Mesenchymal stem cell (in vitro differentiated cells and primary cell): ENCODE data around the gene TIAM2.

Experiments
- DNase-seq: peaks from one replicate; pipeline ENCODE4 v3.0.0-alpha.2; 2013
- H2AFZ ChIP-seq: one replicate; pipeline ENCODE4 v1.6.1; 2013; ENCODE audit warnings: low read depth, mild to moderate bottlenecking, control low read depth, inconsistent platforms, low read length, moderate library complexity
- H2AK5ac ChIP-seq: 2 replicates; pipeline ENCODE4 v1.6.1; 2013; ENCODE audit warnings: low read length, moderate library complexity, mild to moderate bottlenecking, inconsistent platforms; ENCODE audit not compliant: severe bottlenecking
- H2BK120ac ChIP-seq: one replicate; pipeline ENCODE4 v1.6.1; 2013; ENCODE audit warnings: low read depth, mild to moderate bottlenecking, inconsistent platforms, low read length, moderate library complexity
- H2BK12ac ChIP-seq, 2 experiments: one replicate each; pipeline ENCODE4 v1.6.1; 2013; ENCODE audit warnings: inconsistent platforms in 2 of 2, low read length in 2 of 2, mild to moderate bottlenecking in 2 of 2, moderate library complexity in 2 of 2, control low read depth in 1 of 2
- H2BK15ac ChIP-seq: one replicate; pipeline ENCODE4 v1.6.1; 2013; ENCODE audit warnings: mild to moderate bottlenecking, low read depth, inconsistent platforms; ENCODE audit not compliant: poor library complexity, severe bottlenecking
- H2BK5ac ChIP-seq: 2 replicates; pipeline ENCODE4 v1.6.1; 2013; ENCODE audit warnings: low read depth, mild to moderate bottlenecking, low read length, control low read depth, inconsistent platforms; ENCODE audit not compliant: poor library complexity, severe bottlenecking
- H3K14ac ChIP-seq, 2 experiments: one replicate each; pipeline ENCODE4 v1.6.1; 2013; ENCODE audit warnings: inconsistent platforms in 2 of 2, low read length in 2 of 2, control low read depth in 1 of 2, mild to moderate bottlenecking in 1 of 2, moderate library complexity in 1 of 2
- H3K18ac ChIP-seq, 2 experiments: one replicate each; pipeline ENCODE4 v1.6.1; 2013; ENCODE audit warnings: inconsistent platforms in 2 of 2, low read length in 2 of 2, control low read depth in 1 of 2, low read depth in 1 of 2, mild to moderate bottlenecking in 1 of 2
- H3K23ac ChIP-seq, 2 experiments: one replicate each; pipeline ENCODE4 v1.6.1; 2013; ENCODE audit warnings: inconsistent platforms in 2 of 2, low read length in 2 of 2, mild to moderate bottlenecking in 2 of 2, moderate library complexity in 2 of 2, control low read depth in 1 of 2
- H3K27ac ChIP-seq: 2 replicates; pipeline ENCODE4 v1.5.1; 2013; ENCODE audit warnings: mild to moderate bottlenecking, moderate library complexity, low read length, control low read depth, inconsistent platforms; ENCODE audit not compliant: poor library complexity, severe bottlenecking
- H3K27me3 ChIP-seq, 2 experiments: 2 replicates each; pipeline versions ENCODE4 v1.6.1 to v1.7.0; 2013; ENCODE audit warnings: low read length in 2 of 2, mild to moderate bottlenecking in 2 of 2, moderate library complexity in 2 of 2, control low read depth in 1 of 2, inconsistent platforms in 1 of 2; ENCODE audit not compliant: control insufficient read depth in 1 of 2, insufficient read depth in 1 of 2
- H3K36me3 ChIP-seq, 2 experiments: 2 replicates each; pipeline versions ENCODE4 v1.6.1 to v1.7.0; 2013; ENCODE audit warnings: low read length in 2 of 2, control low read depth in 1 of 2, inconsistent platforms in 1 of 2, low read depth in 1 of 2, mild to moderate bottlenecking in 1 of 2; ENCODE audit not compliant: insufficient read depth in 2 of 2, control insufficient read depth in 1 of 2
- H3K4ac ChIP-seq, 2 experiments: one replicate each; pipeline ENCODE4 v1.6.1; 2013; ENCODE audit warnings: inconsistent platforms in 2 of 2, low read length in 2 of 2, mild to moderate bottlenecking in 2 of 2, moderate library complexity in 2 of 2, control low read depth in 1 of 2, low read depth in 1 of 2
- H3K4me1 ChIP-seq: 2 replicates; pipeline ENCODE4 v1.6.1; 2013; ENCODE audit warnings: low read depth, low read length, control low read depth; ENCODE audit not compliant: control insufficient read depth, insufficient read depth
- H3K4me2 ChIP-seq: 2 replicates; pipeline ENCODE4 v1.6.1; 2013; ENCODE audit warnings: low read length, mild to moderate bottlenecking, inconsistent platforms; ENCODE audit not compliant: poor library complexity, severe bottlenecking
- H3K4me3 ChIP-seq, 2 experiments: 2 replicates each; pipeline versions ENCODE4 v1.5.1 to v1.7.0; 2013; ENCODE audit warnings: low read length in 2 of 2, mild to moderate bottlenecking in 2 of 2, control low read depth in 1 of 2, low read depth in 1 of 2; ENCODE audit not compliant: insufficient read depth in 1 of 2
- H3K79me1 ChIP-seq: replicated peaks from 2 replicates; pipeline ENCODE4 v1.6.1; 2013; ENCODE audit warnings: mild to moderate bottlenecking, control low read depth, low read length, inconsistent platforms; ENCODE audit not compliant: poor library complexity, severe bottlenecking
- H3K9ac ChIP-seq: 2 replicates; pipeline ENCODE4 v1.7.0; 2013; ENCODE audit warnings: mild to moderate bottlenecking, low read length, moderate library complexity
- H3K9me3 ChIP-seq: 2 replicates; pipeline ENCODE4 v1.7.0; 2013; ENCODE audit warnings: mild to moderate bottlenecking, low read length; ENCODE audit not compliant: control insufficient read depth
- H4K8ac ChIP-seq: one replicate; pipeline ENCODE4 v1.6.1; 2013; ENCODE audit warnings: inconsistent platforms, mild to moderate bottlenecking, low read length, moderate library complexity
- H4K91ac ChIP-seq: one replicate; pipeline ENCODE4 v1.6.1; 2013; ENCODE audit warnings: mild to moderate bottlenecking, low read length, inconsistent platforms
- WGBS: methylation state at CpG from one replicate; pipeline ENCODE4 v1.1.7; 2013; ENCODE audit warnings: mixed read lengths; 5-methylcytosine and 5-hydroxymethylcytosine counted together

Gene TIAM2

DNA sequence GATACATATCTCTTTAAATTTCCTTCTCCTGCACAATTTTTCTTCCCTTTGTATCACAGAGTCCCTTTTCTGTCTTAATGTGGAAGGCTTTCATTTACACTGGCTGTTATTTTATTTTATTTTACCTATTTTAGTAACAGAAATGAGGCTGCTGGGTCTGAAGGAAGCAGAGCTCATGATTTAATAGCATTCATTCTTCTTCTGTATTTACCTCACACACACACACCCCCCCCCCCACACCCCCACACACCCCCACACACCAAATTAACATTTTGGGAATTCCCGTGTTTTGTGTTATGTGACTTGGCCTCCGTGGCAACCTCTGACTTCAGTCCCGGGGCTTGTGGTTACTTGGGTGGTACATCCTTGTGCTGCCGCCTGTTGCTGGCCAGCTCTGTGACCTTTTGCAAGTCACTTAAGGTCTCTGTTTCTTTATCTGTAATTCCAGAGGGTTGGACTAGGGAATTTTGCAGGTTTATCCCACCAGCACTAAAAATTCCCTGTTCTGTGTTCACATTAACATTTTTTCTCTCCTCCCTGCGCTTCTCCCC lies 108.8 kb downstream of the TIAM2 start:
- Histone ChIP-seq H2BK5ac (no peak overlapping the region), H3K27ac (no peak overlapping the region), H2BK12ac (no peak overlapping the region), H3K4me2 (no peak overlapping the region), H3K23ac (no peak overlapping the region), H3K9me3 (no peaks in the 10 kb centered on the region), H2BK120ac (no peak overlapping the region), H2BK15ac (no peak overlapping the region), H3K14ac (no peak overlapping the region), H3K79me1 (no peaks in the 10 kb centered on the region), H3K4ac (no peak overlapping the region), H4K8ac (no peak overlapping the region), H3K18ac (no peak overlapping the region), H3K36me3 (no peaks in the 10 kb centered on the region), H2AK5ac (no peak overlapping the region), H4K91ac (no peak overlapping the region), H3K9ac (no peak overlapping the region), H3K4me3 (no peak overlapping the region), H3K4me1 (peaks cover 3% of the 10 kb centered on the region), H3K27me3 (no peaks in the 10 kb centered on the region), H2AFZ (no peak overlapping the region)
- peak; percentile 33 for DNase-seq
- WGBS: 71% methylated on average over 3 of the region's 5 CpGs

DNA sequence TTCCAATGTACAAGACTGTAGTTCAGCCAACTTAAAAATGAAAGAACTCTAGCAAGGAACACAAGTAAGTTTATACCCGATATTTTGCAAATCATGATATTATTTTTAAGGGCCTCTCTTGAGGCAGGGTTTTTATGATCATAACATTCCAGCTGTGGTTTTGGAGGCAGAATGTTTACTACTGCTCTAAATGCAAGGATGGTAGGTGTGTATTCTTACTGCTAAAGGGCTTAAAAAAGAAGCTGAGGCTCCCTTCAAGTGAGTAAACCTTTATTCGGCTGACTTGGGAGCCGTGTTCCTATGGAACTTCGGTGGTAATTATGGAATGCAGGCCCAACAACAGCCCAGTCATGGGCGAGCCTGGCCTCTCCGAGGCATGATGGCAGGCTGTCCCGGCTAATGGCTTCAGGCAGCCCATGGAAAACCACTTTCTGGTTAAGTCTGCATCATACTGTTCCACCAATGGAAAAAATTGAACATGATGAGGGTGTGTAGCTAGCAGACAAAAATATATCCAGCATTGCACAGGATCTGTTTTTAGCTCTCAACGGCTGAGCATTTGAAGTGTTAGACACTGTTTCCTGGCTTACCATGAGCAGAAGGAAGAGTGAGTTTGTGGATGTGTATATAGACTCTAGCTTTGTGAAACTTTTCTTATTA lies 111.5 kb downstream of the TIAM2 start:
- Histone ChIP-seq H3K14ac (no peak overlapping the region), H3K4me3 (no peak overlapping the region), H3K27me3 (no peaks in the 10 kb centered on the region), H4K91ac (peak overlapping the region; percentile 39), H2BK5ac (no peak overlapping the region), H3K79me1 (no peaks in the 10 kb centered on the region), H3K27ac (no peak overlapping the region), H3K4me1 (peaks cover 3% of the 10 kb centered on the region), H3K4me2 (no peak overlapping the region), H2AFZ (no peak overlapping the region), H2AK5ac (peak overlapping the region; percentile 51), H3K9me3 (no peaks in the 10 kb centered on the region), H3K4ac (no peak overlapping the region), H3K36me3 (no peaks in the 10 kb centered on the region), H3K18ac (peak overlapping the region in 1 of 2 experiments; percentile 70), H2BK15ac (no peak overlapping the region), H2BK120ac (no peak overlapping the region), H3K9ac (peak overlapping the region; percentile 1), H3K23ac (no peak overlapping the region), H2BK12ac (no peak overlapping the region), H4K8ac (no peak overlapping the region)
- DNase-seq: no peak
- 89% methylated on average over 8 of the region's 8 CpGs for whole genome bisulfite sequencing

DNA sequence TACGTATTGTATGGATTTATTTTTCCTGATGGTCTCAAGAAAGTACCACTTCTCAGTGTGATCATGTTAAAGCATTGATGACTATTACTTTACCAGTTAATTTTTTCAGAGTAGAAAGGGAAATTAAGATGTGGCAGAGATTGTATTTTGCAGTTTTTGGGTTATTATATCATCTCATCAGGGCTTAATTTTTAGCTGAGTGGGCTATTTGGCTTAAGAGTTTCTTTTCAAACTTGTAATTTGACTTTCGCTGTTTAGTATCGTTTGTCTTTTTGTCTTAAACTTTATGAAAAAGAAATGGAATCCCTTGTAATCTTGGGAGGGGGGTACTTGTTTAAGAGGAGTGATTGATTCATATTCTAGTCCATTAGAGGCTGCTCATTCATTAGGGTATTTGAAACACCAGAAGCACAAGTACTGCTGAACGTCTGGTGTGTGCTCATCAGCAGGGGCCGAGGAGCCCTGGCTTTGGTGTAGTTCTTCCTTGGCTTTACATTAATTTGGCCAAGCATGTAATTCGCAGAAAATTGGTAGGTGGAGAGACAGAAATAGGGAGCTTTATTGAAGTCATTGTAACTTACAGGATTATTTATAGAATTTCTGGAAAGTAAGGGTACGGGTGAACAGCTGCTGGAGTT lies 112.4 kb downstream of the TIAM2 start:
- Histone ChIP-seq H3K27me3 (no peaks in the 10 kb centered on the region), H2BK15ac (no peak overlapping the region), H2BK5ac (no peak overlapping the region), H3K14ac (no peak overlapping the region), H3K18ac (no peak overlapping the region), H3K4me2 (no peak overlapping the region), H3K9me3 (no peaks in the 10 kb centered on the region), H3K4me3 (no peak overlapping the region), H4K91ac (no peak overlapping the region), H2BK12ac (no peak overlapping the region), H3K9ac (peak overlapping the region; percentile 1), H3K4me1 (peaks cover 3% of the 10 kb centered on the region), H3K79me1 (no peaks in the 10 kb centered on the region), H3K27ac (no peak overlapping the region), H3K4ac (no peak overlapping the region), H3K36me3 (no peaks in the 10 kb centered on the region), H3K23ac (no peak overlapping the region), H2AFZ (no peak overlapping the region), H4K8ac (no peak overlapping the region), H2BK120ac (no peak overlapping the region), H2AK5ac (no peak overlapping the region)
- DNase-seq: no peak
- 80% methylated on average over 7 of the region's 7 CpGs for WGBS

DNA sequence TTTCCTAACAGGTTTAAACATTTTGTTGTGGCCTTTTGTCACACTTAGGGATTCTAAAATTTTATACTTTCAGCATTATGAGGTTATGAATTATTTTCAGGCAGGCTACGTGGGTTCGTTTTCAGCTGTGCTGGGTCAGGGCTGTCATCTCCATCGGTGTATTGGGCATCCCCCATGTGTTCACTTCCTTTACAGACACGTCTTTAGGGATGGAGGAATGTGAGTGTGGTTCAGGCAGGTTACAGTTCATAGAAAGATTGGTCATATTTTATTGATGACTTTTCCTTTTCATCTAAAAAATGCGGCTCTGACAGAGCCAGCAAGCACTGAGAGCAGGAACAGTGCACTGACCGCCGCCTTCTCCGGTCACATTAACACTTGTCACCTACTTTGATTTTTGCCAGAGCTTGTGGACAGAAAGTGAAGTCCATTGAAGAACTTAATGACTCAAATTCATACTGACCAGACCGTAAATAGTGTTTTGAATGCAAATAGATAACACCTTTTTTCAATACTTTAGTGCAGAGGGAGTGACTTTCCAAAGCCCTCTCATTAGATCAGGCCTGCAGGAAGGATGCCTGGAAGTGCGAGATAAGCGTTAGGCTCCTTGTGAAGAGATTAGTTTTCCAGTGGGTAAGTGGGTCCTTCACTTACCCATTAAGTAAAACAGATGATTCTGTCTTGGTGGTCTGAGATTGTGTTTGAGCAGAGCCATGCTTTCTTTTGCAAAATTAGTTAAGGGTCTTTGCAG lies 113.1 kb downstream of the TIAM2 start:
- H4K8ac ChIP-seq: no peak overlapping the region
- no peaks in the 10 kb centered on the region for H3K79me1 ChIP-seq
- no peak overlapping the region for H3K4me2 ChIP-seq
- H2BK120ac ChIP-seq: no peak overlapping the region
- no peak overlapping the region for H3K23ac ChIP-seq
- H4K91ac ChIP-seq: no peak overlapping the region
- WGBS: 67% methylated on average over 9 of the region's 11 CpGs
- no peak overlapping the region for H3K4ac ChIP-seq
- H3K14ac ChIP-seq: no peak overlapping the region
- H3K18ac ChIP-seq: no peak overlapping the region
- H2AK5ac ChIP-seq: no peak overlapping the region
- no peak overlapping the region for H3K4me3 ChIP-seq
- H3K9ac ChIP-seq: no peak overlapping the region
- no peak for DNase-seq
- no peak overlapping the region for H2BK5ac ChIP-seq
- H3K9me3 ChIP-seq: no peaks in the 10 kb centered on the region
- H3K4me1 ChIP-seq: peaks cover 3% of the 10 kb centered on the region
- H3K36me3 ChIP-seq: no peaks in the 10 kb centered on the region
- no peak overlapping the region for H2BK12ac ChIP-seq
- H3K27me3 ChIP-seq: no peaks in the 10 kb centered on the region
- no peak overlapping the region for H2AFZ ChIP-seq
- H3K27ac ChIP-seq: no peak overlapping the region
- no peak overlapping the region for H2BK15ac ChIP-seq
